ENCODE results near the gene PLP2. TPM values are rescaled to one million over a fixed set of nuclear protein-coding genes. Genes with fewer than 3 reads are reported as not detected.

Gene PLP2
- total RNA-seq, 1 experiment from 2014 or later, result 94.5 TPM

- CTCF ChIA-PET, result no interaction called here
- H3K4me1 ChIP-seq (replicated peaks; ENCODE audit: insufficient read depth), result no peaks in the 10 kb centered on the region
- H3F3A ChIP-seq (ENCODE audit: insufficient read depth, low read depth), result no peaks in the 10 kb centered on the region
- no peak overlapping the region for H3K4me3 ChIP-seq
- no peaks in the 10 kb centered on the region for H3K9me3 ChIP-seq (ENCODE audit: insufficient read depth, low read depth)
- no peak for DNase-seq
- no peaks in the 10 kb centered on the region for H3K9me2 ChIP-seq (ENCODE audit: insufficient read depth)
- H3K36me3 ChIP-seq (ENCODE audit: low read depth), result no peaks in the 10 kb centered on the region
- H2AFZ ChIP-seq, result no peak overlapping the region
- no peaks in the 10 kb centered on the region for H3K27me3 ChIP-seq (ENCODE audit: insufficient read depth, low read depth)
- no peak overlapping the region for H3K27ac ChIP-seq
- H3K4me2 ChIP-seq, result no peak overlapping the region
- H4K20me1 ChIP-seq (ENCODE audit: insufficient read depth), result no peaks in the 10 kb centered on the region
- no TSS peak for BruUV-seq (replicated peaks)
- POLR2A ChIA-PET (ENCODE audit: unreplicated experiment), result no interaction called here
- H3K79me2 ChIP-seq (ENCODE audit: low read depth), result no peaks in the 10 kb centered on the region
- TF ChIP-seq CTCF (conservative IDR thresholded peaks at IDR 0.05) (no peak), EZH2 (IDR thresholded peaks at IDR 0.05; ENCODE audit: low read depth) (no peak)
- intact Hi-C loops (cut with micrococcal nuclease; ENCODE audit: unreplicated experiment), result no loop called here
These were observed 50.2 kb downstream of the PLP2 start for GRCh38 chrX:49221868-49222267.

Other genes starting within 250 kb of the PLP2 start
- 34.6 and 37.1 TPM in 2 replicates for gene OTUD5, start 214.3 kb upstream of the PLP2 start, total RNA-seq (2021)
- gene KCND1, start 200.1 kb upstream of the PLP2 start, total RNA-seq (2021), result 1.2 and 2.2 TPM in 2 replicates
- gene GRIPAP1, start 169.6 kb upstream of the PLP2 start, total RNA-seq (2021), result 33.6 and 35.2 TPM in 2 replicates
- 27.2 and 33.7 TPM in 2 replicates for gene TFE3, start 128.5 kb upstream of the PLP2 start, total RNA-seq (2021)
- gene CCDC120, start 112.9 kb upstream of the PLP2 start, total RNA-seq (2021), result 20.6 and 23.9 TPM in 2 replicates
- gene PRAF2, start 97.9 kb upstream of the PLP2 start, total RNA-seq (2021), result 12.8 and 17.6 TPM in 2 replicates
- gene WDR45, start 92.0 kb upstream of the PLP2 start, total RNA-seq (2021), result 36.7 and 43.4 TPM in 2 replicates
- gene GPKOW, start 48.2 kb upstream of the PLP2 start, total RNA-seq (2021), result 12.8 and 17.6 TPM in 2 replicates
- 1.8 and 2.0 TPM in 2 replicates for gene MAGIX, start 9.1 kb upstream of the PLP2 start, total RNA-seq (2021)
- 13.1 and 13.5 TPM in 2 replicates for gene PRICKLE3, start 14.5 kb downstream of the PLP2 start, total RNA-seq (2021)
- 0.44 and 0.63 TPM in 2 replicates for gene SYP, start 28.3 kb downstream of the PLP2 start, total RNA-seq (2021)
- gene CACNA1F, start 61.4 kb downstream of the PLP2 start, total RNA-seq (2021), result not detected in 2 replicates
- gene CCDC22, start 63.6 kb downstream of the PLP2 start, total RNA-seq (2021), result 8.6 and 9.2 TPM in 2 replicates
- not detected in 2 replicates for gene FOXP3, start 92.8 kb downstream of the PLP2 start, total RNA-seq (2021)
- 3.6 and 5.2 TPM in 2 replicates for gene PPP1R3F, start 97.9 kb downstream of the PLP2 start, total RNA-seq (2021)
- not detected in 2 replicates for gene GAGE10, start 131.7 kb downstream of the PLP2 start, total RNA-seq (2021)
- gene GAGE12J, start 150.1 kb downstream of the PLP2 start, total RNA-seq (2021), result not detected in 2 replicates
- not detected in 2 replicates for gene GAGE13, start 159.7 kb downstream of the PLP2 start, total RNA-seq (2021)